NCI-H2107 treated with DMSO at 0.1 percent for 48 hours (cell line): Measurements from ENCODE around the gene SLC16A11.
"Not testable (repeated sequence)": the region's sequence is repeated elsewhere in the genome, so short reads cannot be mapped to it uniquely, and the experiment has no call there.

Source experiments
- DNase-seq: peaks from one replicate; lab custom pipeline; 2025; ENCODE audit not compliant: unreplicated experiment; lab: John Stamatoyannopoulos, UW

The SLC16A11 gene

GRCh38 chr17:7043497-7044198 is at the start of gene SLC16A11:
Gene SLC16A11, minus strand, starts transcription at chr17:7044092. Its CDS starts 579 bp downstream, at chr17:7043513.
- DNase-seq = peak; percentile 55

GRCh38 chr17:7091311-7092005 is 47.6 kb upstream of the SLC16A11 start:
- not testable (repeated sequence) for DNase-seq

DNA sequence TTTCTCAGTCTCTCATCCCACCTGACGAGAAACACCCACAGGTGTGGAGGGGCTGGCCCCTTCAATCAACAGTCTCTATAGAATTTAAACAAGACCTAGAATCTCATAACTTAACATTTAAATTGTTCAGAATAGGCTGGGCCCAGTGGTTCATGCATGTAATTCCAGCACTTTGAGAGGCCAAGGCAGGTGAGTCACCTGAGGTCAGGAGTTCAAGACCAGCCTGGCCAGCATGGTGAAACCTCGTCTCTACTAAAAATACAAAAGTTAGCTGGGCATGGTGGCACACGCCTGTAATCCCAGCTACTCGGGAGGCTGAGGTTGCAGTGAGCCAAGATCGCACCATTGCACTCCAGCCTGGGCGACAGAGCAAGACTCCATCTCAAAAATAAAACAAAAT is 45.7 kb upstream of the SLC16A11 start:
- DNase-seq = not testable (repeated sequence)

DNA sequence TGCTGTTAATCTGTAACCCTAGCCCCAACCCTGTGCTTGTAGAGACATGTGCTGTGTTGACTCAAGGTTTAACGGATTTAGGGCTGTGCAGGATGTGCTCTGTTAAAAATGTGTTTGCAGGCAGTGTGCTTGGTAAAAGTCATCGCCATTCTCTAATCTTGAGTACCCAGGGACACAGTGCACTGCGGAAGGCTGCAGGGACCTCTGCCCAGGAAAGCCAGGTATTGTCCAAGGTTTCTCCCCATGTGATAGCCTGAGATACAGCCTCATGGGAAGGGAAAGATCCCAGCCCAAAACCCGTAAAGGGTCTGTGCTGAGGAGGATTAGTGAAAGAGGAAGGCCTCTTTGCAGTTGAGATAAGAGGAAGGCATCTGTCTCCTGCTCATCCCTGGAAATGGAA is 44.5 kb upstream of the SLC16A11 start:
- not testable (repeated sequence) for DNase-seq

- DNase-seq = no peak
Measured at GRCh38 chr17:7084088-7084487, 40.2 kb upstream of the SLC16A11 start.

DNA sequence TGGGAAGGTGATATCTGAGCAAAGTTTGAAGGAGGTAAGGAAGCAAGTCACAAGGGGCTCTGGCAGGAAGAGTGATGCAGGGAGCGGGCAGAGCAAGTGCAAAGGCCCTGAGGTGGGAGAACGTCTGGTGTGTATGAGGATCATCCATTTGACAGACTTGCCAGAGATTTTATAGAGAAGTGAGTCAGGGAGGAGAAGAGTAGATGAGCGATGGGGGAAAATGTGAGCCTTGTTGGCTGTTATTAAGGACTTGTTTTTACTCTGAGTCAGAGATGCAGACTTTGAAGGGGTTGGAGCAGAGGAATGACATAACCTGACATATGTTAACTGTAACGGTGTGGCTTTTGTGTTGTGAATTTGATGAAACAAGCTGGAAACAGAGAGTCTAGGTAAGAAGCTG is 39.7 kb upstream of the SLC16A11 start:
- no peak for DNase-seq

DNA sequence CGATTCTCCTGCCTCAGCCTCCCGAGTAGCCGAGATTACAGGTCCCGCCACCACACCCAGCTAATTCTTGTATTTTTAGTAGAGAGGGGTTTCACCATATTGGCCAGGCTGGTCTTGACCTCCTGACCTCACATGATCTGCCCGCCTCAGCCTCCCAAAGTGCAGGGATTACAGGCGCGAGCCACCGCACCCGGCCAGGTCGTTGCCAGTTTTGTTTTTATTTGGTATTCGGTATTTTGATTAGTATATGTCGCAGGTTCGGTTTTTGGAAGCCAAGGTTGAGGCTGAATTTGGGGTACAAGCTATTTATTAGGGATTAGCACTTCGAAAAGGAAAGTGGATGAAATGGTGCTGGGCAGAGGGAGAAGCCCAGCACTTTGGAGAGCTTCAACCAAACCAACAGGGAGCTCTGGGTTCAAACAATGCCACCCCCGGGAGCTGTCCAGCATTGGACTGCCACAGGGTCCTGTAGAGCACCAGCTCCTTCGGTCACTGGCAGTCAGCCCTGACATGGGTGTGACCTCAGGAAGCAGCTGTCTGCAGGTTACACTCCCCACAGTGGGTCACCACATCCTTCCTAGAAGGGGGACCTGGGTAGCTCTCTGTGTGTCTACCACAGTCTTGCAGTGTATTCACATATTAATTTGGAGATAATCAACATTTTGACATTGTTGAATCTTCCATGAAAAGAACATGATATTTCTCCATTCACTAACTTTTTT is 37.6 kb upstream of the SLC16A11 start:
- no peak for DNase-seq

DNA sequence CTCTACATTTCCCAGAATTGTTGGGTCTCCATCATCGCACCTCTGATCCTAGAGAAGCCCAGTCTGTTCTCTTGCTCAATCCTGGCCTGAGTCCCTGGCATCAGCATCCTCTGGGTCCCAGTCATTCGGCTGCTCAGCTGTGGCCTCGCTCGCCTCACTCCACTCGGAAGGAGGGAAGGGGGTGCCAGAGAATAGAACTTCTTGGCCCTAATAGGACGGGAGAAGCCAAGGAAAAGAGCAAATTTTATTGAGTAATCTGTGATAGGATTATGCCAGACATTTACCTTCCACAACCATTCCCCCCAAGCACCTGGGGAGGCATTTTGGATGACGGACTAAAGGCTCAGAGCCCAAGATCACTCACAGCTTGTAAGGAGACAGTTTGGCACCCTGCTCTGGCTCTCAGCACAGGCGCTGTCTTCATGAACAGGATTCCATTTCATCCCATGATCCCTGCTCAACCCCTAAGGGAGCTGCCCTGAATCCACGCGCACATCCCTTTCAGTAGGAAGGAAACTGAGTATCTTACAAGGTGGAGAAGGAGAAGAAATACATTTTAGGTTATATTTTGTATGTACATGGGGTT is 36.7 kb upstream of the SLC16A11 start:
- no peak for DNase-seq

- DNase-seq = no peak
Measured at GRCh38 chr17:7079581-7080455, 35.9 kb upstream of the SLC16A11 start, which contains the start of gene CLEC10A. Gene CLEC10A, minus strand, starts transcription at chr17:7080251. Its CDS starts 1,439 bp downstream, at chr17:7078812.

- no peak for DNase-seq
Measured at GRCh38 chr17:7078711-7079110, 34.8 kb upstream of the SLC16A11 start.

DNA sequence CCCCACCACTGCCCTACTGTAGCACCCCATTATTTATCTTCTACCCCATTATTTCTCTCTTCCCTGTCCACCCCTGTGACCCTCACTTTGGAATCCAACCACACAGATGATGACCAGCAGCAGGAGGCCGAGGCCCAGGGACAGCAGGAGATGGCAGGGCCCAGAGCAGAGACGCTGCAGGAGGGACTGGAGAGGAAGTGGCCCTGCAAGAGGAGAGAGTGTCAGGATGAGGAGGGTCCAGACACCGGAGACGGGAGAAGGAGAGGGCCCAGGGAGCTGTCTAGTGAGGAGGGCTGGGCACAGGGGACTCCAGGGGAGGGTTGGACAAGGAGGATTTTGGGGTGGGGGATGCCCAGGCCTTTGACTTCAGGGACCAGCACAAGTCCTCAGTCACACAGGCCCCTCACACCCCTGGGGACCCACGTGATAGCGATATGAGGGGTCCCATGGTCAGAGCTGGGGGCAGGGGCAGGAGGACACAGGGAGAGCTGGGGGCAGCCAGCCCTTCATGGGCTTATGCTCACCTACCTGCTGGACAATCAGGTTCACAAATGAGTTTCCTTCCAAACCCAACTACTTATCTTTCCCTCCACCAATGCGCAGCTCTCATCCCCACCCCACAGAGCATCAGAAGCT is 34.1 kb upstream of the SLC16A11 start:
- no peak for DNase-seq

DNA sequence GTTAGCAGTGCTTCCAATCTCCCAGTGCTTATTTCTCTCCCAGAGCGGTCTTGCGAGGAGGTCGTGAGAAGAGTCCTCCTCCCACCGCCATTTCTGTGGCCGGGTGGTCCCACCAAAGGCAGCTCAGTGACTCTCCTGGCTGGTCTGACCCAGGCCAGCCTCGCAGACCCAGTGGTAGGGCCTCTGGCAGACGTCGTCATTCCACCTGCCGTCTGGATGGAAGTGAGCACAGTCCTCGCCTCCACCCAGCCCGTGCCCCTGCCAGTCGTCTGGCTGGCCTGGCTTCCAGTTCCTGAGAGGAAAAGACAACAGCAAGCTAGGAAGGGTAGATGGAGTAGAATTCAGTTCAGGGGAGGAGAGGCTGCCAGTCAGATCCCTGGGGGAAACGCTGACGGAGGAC is 31.0 kb upstream of the SLC16A11 start:
- no peak for DNase-seq

DNA sequence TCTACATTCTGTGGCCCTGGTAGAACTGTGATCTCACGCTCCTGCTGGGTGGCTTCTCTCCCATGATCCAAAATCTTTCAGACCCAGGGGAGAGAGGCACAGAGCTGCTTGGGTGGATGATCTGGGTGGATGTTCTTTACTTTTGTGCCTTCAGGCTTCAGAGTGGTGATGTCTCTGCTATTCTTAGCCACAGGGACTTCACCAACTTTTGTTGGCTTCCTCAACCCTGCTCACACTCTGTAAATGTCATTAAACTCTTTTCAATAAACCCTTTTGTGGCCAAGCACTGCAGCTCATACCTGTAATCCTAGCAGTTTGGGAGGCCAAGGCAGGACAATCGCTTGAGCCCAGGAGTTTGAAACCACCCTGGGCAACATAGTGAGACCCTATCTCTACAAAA is 28.5 kb upstream of the SLC16A11 start:
- DNase-seq = no peak

DNA sequence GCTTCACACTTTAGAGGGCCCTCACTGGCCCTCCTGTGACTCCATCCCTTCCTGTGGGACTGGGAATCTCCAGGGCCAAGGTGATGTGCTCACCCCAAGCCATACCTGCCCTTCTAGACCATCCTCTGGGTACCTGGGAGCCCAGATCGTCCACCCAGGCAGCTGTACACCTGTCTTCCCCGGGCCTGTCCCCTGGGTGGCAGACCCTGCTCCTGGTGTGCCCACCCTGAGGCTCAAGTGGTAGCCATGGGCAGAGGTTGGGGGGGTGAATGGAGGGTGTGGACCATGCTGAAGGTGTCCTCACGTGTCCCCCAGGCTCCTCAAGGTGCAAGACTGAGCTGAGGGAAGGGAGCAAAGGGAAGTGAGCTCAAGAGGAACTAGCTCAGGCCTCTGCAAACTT is 26.8 kb upstream of the SLC16A11 start:
- no peak for DNase-seq

DNA sequence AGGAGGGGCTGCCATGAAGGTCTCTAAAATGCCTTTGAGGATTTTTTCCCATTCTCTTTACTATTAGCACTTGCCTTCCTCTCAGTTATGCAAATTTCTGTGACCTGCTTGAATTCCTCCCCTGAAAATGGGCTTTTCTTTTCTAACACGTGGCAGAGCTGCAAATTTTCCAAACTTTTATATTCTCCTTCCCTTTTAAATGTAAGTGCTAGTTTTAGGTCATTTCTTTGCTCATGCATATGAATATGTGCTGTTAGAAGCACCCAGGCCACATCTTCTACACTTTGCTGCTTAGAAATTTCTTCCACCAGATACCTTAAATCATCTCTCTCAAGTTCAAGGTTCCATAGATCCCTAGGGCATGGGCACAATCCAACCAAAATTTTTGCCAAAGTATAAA is 24.4 kb upstream of the SLC16A11 start:
- DNase-seq = no peak

GRCh38 chr17:7067198-7067597 is 23.3 kb upstream of the SLC16A11 start:
- DNase-seq = no peak

- DNase-seq = no peak
Measured at GRCh38 chr17:7064261-7064660, 20.4 kb upstream of the SLC16A11 start.

GRCh38 chr17:7063518-7064094 is 19.7 kb upstream of the SLC16A11 start:
- no peak for DNase-seq

DNA sequence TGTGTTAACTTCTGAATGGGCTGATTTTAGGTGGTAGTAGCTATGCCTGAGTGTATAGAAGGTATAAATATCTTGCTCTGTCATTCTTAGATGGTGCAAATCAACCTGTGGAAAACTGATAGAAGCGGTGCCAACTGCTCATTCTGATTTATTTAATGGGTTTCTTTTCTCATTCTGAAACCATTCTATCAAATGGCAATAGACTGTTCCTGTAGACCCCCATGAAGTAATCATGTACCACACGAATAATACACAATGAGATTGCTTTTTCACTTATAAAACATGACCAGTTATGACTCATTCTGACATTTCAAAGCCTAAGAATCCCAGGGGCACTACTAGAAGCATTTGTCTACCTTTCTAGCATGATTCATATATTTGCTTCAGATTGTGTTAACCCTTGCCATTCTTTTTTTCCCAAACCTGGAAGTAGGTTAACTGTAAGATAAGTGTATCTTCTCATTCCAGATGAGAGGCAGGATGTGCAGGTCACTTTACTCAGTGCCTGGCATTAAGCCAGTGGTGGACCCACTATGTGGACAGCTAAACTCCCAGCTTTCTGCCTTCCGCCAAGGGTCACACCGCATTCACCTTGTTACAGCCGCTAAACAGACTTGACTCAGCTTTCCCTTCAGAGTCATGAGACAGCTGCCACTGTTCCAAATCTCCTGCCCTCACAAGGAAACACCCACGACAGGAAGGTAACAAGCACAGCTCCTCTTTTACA is 16.4 kb upstream of the SLC16A11 start:
- no peak for DNase-seq
